ENCODE results near the gene KLHDC3. TPM values are rescaled to one million over a fixed set of nuclear protein-coding genes. Genes with fewer than 3 reads are reported as not detected.
"Not testable (repeated sequence)": the region's sequence is repeated elsewhere in the genome, so short reads cannot be mapped to it uniquely, and the experiment has no call there.

KLHDC3 gene
- total RNA-seq, 4 donors from 2014 or later = 93.1 to 107 (median 97.7) TPM

DNA sequence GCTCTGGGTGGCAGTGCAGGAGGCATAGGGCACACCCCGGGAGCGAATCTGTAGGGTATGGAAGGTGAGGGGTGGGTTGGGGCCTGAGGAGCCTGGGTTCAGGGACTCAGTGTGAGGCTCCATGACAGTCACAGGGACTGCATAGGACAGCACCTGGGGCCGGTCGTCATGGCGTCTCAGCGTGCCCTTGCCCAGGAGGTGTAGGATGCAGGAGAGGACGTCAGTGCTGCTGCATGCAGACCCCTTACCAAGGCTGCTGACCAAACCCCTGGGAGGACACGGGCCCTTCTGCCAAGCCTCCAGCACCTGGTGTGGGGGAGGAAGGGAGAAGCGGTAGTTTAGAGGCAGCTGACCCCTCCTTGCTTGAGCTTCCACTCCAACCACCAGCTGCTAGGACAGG, 23.7 kb downstream of the KLHDC3 start:
- peaks cover 30 to 52% of the 10 kb centered on the region in 2 donors for H3K36me3 ChIP-seq
- H3K4me3 ChIP-seq (replicated peaks in 1 of 3) = no peak overlapping the region
- no peaks in the 10 kb centered on the region for H3K27me3 ChIP-seq
- no peaks in the 10 kb centered on the region for H3K9me3 ChIP-seq
- 93 to 100% methylated on average over 2 to 9 of the region's 9 CpGs for WGBS, 2 donors
- H3K4me1 ChIP-seq = no peaks in the 10 kb centered on the region
- TF ChIP-seq POLR2A (IDR thresholded peaks at IDR 0.05) = no peak
- TF ChIP-seq, protein P1, sequence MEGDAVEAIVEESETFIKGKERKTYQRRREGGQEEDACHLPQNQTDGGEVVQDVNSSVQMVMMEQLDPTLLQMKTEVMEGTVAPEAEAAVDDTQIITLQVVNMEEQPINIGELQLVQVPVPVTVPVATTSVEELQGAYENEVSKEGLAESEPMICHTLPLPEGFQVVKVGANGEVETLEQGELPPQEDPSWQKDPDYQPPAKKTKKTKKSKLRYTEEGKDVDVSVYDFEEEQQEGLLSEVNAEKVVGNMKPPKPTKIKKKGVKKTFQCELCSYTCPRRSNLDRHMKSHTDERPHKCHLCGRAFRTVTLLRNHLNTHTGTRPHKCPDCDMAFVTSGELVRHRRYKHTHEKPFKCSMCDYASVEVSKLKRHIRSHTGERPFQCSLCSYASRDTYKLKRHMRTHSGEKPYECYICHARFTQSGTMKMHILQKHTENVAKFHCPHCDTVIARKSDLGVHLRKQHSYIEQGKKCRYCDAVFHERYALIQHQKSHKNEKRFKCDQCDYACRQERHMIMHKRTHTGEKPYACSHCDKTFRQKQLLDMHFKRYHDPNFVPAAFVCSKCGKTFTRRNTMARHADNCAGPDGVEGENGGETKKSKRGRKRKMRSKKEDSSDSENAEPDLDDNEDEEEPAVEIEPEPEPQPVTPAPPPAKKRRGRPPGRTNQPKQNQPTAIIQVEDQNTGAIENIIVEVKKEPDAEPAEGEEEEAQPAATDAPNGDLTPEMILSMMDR (IDR thresholded peaks at IDR 0.05) = no peak
- H3K27ac ChIP-seq = no peak overlapping the region
- intact Hi-C loops (cut with DNase I) = no loop called here
- DNase-seq = no peak

DNA sequence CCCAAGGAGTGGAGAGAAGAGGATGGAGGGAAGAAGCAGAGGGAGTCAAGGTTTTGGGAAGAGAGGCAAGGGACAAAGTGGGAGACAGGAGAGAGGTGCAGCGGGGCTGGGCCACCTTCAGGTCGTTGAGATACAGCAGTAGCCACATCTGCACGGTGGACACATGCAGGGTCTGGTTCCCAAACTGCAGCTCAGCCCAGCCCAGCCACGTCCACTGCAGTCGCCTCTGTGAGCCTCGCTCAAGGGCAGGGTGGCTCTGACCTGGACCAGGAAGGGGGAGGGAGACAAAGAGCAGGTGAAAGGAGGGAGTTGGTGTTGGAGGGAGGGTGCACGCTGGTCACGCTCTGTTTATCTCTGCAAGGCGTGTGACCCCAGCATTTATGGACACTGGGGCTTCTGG, 24.7 kb downstream of the KLHDC3 start:
- no peak for DNase-seq
- H3K27me3 ChIP-seq = no peaks in the 10 kb centered on the region
- H3K36me3 ChIP-seq = peaks cover 38 to 47% of the 10 kb centered on the region in 2 donors
- H3K4me3 ChIP-seq (replicated peaks in 1 of 3) = no peak overlapping the region
- no peaks in the 10 kb centered on the region for H3K4me1 ChIP-seq
- intact Hi-C loops (cut with DNase I) = no loop called here
- no peak for TF ChIP-seq POLR2A (IDR thresholded peaks at IDR 0.05)
- no peaks in the 10 kb centered on the region for H3K9me3 ChIP-seq
- no peak overlapping the region for H3K27ac ChIP-seq
- WGBS, 2 donors = 84 to 86% methylated on average over 9 of the region's 9 CpGs

DNA sequence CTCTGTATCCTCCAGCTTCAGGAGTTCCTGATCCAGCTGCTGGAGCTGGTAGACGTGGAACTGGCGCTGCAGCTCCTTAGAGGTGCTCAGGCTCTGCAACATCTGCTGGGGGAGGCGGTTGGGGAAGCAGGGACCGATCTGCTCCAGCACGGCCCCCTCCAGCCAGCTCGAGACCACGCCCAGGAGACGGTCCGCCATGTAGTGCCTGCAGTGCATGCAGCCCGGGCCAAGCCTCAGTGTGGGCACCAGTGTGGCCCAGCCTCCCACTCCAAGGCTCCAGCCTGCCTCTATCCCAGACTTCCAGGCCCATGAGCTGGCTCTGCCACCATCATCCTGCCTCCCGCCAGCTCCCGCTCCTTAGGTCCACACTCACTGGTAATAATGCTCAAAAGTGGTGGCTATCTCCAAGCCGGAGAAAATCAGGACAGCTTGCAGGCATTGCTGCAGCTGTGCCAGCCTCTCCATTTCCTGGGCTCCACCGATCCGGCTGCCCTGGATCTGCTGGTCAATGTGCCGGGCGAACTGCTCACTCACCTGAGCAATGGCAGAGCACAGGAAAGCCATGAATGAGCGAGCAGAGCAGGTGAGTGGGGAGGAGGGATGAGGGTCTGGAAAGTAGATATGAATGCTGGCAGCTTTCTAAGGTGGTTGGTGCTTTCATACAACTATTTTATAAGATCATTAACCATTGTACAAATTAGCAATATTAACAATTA, 26.7 kb downstream of the KLHDC3 start:
- no peaks in the 10 kb centered on the region for H3K9me3 ChIP-seq
- no peak for DNase-seq
- no peak for TF ChIP-seq POLR2A (IDR thresholded peaks at IDR 0.05)
- TF ChIP-seq, protein P1 (IDR thresholded peaks at IDR 0.05) = no peak
- H3K36me3 ChIP-seq = peaks cover 49 to 64% of the 10 kb centered on the region in 2 donors
- WGBS, 2 donors = 95% methylated on average over 14 to 18 of the region's 18 CpGs
- H3K4me1 ChIP-seq = no peaks in the 10 kb centered on the region
- no peak overlapping the region for H3K27ac ChIP-seq
- no peak overlapping the region for H3K4me3 ChIP-seq (replicated peaks in 1 of 3)
- no peaks in the 10 kb centered on the region for H3K27me3 ChIP-seq
- intact Hi-C loops (cut with DNase I) = no loop called here

DNA sequence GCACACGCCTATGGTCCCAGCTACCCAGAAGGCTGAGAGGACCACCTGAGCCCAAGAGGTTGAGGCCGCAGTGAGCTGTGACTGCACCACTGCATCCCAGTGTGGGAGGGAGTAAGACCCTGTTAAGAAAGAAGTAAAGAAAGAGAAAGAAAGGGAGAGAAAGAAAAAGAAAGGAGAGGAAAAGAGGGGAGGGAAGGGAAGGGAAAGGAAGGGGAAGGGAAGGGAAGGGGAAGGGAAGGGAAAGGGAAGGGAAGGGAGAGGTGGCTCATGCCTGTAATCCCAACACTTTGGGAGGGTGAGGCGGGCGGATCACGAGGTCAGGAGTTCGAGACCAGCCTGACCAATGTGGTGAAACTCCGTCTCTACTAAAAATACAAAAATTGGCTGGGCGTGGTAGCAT, 27.4 kb downstream of the KLHDC3 start:
- H3K9me3 ChIP-seq; DNase-seq; H3K4me1 ChIP-seq; H3K4me3 ChIP-seq (replicated peaks in 1 of 3); H3K27me3 ChIP-seq; intact Hi-C loops (cut with DNase I); H3K27ac ChIP-seq: not testable (repeated sequence)
- H3K36me3 ChIP-seq = peaks cover 56 to 63% of the 10 kb centered on the region in 2 donors
- WGBS, 2 donors = 94% methylated on average over 8 of the region's 8 CpGs

DNA sequence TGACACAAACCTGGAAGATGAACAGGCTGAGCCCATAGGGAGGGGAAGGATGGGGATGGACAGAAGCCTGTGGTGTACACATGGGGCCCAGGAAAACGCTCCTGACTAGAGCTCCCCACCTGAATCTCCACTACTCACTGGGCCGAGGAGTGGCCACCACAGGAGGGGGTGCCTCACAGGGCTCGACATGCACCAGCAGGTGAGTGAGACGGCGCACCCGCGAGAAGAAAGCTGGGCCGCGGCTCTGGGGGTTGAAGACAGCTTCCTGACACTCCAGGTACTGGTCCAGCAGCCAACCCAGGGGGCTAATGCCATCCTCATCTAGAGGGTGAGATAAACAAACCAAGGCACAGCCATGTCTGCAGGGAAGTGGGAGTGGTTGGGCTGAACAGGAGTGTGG, 29.3 kb downstream of the KLHDC3 start:
- intact Hi-C loops (cut with DNase I) = no loop called here
- Histone ChIP-seq H3K36me3 (peaks cover 53 to 56% of the 10 kb centered on the region in 2 donors), H3K27me3 (no peaks in the 10 kb centered on the region), H3K4me3 (replicated peaks in 1 of 3) (no peak overlapping the region), H3K27ac (no peak overlapping the region), H3K4me1 (no peaks in the 10 kb centered on the region), H3K9me3 (no peaks in the 10 kb centered on the region)
- DNase-seq = no peak
- 84 to 87% methylated on average over 9 of the region's 9 CpGs for WGBS, 2 donors
- no peak for TF ChIP-seq POLR2A (IDR thresholded peaks at IDR 0.05)
- TF ChIP-seq, protein P1 (IDR thresholded peaks at IDR 0.05) = no peak

DNA sequence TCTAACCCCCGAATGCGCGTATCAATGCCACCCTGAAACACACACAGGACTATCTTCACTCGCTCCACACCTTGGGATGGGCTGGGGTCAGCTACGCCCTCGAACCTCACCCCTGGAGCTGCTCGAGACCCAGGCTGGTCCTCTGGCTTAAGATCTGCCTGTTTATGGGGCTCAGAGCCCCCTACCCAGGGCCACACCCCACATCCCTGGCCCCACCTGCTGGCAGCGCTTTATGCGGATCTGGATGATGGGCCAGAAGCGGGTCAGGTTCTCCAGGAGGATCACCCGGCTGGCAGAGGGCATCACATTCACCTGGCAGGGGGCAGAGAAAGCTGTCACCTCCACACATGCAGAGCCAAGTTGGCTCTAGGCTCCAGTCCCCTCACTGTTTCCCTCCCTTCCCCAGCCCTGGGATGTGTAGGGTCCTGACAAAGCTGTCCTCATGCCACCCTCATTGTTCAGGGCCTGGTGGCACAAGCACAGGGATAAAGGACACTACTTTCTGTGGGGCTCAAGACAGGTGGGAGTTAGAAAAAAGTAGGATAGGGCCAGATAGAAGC, 31.4 kb downstream of the KLHDC3 start:
- DNase-seq = no peak
- intact Hi-C loops (cut with DNase I) = no loop called here
- Histone ChIP-seq H3K27me3 (no peaks in the 10 kb centered on the region), H3K4me3 (replicated peaks in 1 of 3) (no peak overlapping the region), H3K27ac (no peak overlapping the region), H3K36me3 (peaks cover 48 to 52% of the 10 kb centered on the region in 2 donors), H3K4me1 (no peaks in the 10 kb centered on the region), H3K9me3 (no peaks in the 10 kb centered on the region)
- WGBS, 2 donors = 87 to 96% methylated on average over 6 to 9 of the region's 11 CpGs
- TF ChIP-seq, protein P1 (IDR thresholded peaks at IDR 0.05) = no peak
- TF ChIP-seq POLR2A (IDR thresholded peaks at IDR 0.05) = no peak

All from thyroid gland (tissue), 4 donors.